T-helper 1 cell treated with Interleukin-12 subunit alpha and Interleukin-12 subunit beta and Interleukin-4 antibody, amounts not matched to agents 30 ng/mL and 1 ng/mL, for 36 hours (primary cell): ENCODE results near the gene PRM3. TPM values are rescaled to one million over a fixed set of nuclear protein-coding genes. Genes with fewer than 3 reads are reported as not detected.
"Not testable (repeated sequence)": the region's sequence is repeated elsewhere in the genome, so short reads cannot be mapped to it uniquely, and the experiment has no call there.

Experiments used
- intact Hi-C: fragments of 100-400 bp; cut with micrococcal nuclease; formaldehyde crosslinking; loops from one replicate; pipeline ENCODE4 v1.15.1; 2024
- total RNA-seq: library from RNA; stranded (reverse); gene quantifications from 2 replicates; pipeline ENCODE4 v1.2.3, GENCODE V29; 2022

The PRM3 gene
- total RNA-seq, 1 donor from 2014 or later, result not detected

DNA sequence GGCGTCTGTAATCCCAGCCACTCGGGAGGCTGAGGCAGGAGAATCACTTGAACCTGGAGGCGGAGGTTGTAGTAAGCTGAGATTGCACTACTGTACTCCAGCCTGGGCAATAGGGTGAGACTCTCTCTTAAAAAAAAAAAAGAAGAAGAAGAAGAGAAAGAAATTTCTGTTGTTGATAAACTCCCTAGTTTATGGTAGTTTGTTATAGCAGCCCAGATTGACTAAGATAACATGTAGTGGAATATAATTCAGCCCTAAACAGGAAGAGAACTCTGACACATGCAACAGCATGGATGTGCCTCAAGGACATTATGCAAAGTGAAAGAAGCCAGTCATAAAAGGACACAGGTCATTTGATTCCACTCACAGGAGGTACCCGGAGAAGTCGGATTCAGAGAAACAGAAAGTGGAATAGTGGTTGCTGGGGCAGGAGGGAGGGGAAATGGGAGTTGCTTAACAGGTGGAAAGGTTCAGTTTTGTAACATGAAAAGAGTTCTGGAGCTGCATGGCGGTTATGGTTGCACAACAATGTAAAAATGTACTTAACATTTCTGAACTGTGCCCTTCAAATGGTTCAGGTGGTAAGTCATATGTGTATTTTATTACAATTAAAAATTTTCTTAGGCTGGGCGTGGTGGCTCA, 33.7 kb upstream of the PRM3 start:
- intact Hi-C loops, result no loop called here

- intact Hi-C loops, result no loop called here
Observed at GRCh38 chr16:11306381-11306780, 33.0 kb upstream of the PRM3 start.

- intact Hi-C loops, result no loop called here
Observed at GRCh38 chr16:11303405-11304138, 30.1 kb upstream of the PRM3 start.

- intact Hi-C loops, result no loop called here
Observed at GRCh38 chr16:11302977-11303376, 29.5 kb upstream of the PRM3 start.

DNA sequence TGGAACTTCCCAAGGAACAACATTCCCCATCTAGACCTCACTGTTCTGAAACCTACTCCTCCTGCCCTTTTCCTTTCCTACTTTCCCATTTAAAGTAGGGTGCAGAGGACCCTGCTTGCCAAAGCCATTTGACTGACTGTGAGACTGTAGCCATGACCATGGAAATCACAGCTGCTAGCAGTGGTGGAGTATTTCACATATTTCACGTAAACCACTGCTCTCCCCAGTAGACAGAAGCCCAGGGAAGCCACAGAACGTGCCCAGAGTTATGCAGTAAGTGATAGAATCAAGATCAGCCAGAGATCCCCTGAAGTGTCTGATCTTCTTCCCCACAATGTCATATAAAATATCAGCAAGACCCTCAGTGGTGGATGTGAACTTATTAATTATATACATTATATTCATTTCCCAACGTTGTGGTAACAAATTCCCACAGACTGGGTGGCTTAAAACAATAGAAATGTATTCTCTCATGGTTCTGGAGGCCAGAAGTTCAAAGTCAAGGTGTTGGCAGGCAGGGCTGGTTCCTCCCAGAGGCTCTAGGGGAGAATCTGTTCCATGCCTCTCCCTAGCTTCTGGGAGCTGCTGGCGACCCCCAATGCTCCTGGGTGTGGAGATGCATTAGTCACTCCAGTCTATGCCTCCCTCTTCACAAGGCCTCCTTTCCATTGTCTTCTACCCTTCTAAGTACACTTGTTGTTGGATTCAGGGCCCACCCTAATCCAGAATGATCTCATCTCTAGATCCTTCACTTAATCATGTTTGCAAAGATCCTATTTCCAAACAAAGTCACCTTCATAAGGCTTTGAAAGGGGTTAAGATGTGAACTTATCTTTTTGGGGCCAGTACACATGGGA, 28.4 kb upstream of the PRM3 start:
- intact Hi-C loops, result no loop called here

- intact Hi-C loops, result no loop called here
Observed at GRCh38 chr16:11300560-11300892, 27.1 kb upstream of the PRM3 start.

- intact Hi-C loops, result no loop called here
Observed at GRCh38 chr16:11299865-11300559, 26.6 kb upstream of the PRM3 start.

GRCh38 chr16:11298950-11299547, 25.6 kb upstream of the PRM3 start:
- intact Hi-C loops, result not testable (repeated sequence)

DNA sequence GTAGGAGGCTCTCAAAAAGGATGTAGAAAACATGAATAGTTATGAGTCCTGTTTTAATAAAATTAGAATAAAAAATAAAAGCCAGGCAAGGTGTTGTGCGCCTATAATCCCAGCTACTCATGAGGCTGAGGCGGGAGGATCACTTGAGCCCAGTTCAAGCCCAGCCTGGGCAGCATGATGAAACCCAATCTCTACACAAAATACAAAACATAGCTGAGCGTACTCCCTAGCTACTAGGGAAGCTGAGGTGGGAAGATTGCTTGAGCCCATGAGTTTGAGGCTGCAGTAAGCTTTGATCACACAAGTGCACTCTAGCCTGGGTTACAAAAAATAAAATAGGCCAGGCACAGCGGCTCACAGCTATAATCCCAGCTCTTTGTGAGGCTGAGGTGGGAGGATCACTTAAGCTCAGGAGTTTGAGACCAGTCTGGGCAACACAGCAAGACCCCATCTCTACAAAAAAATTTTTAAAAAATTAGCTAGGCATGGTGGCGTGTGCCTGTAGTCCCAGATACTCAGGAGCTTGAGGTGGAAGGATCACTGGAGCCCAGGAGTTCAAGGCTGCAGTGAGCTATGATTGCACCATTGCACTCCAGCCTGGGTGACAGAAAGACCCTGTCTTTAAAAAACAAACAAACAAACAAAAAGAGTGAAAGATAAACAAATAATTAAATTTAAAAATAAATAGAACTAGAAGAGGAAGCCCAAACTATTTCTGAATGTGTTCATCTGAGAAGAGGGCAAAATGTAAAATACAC, 24.9 kb upstream of the PRM3 start:
- intact Hi-C loops, result no loop called here

- intact Hi-C loops, result loop anchor here (1.0 kb wide), 5 partner anchors 14 to 57 kb away; partner anchors contain the start of gene RMI2
Observed at GRCh38 chr16:11297492-11298142, 24.2 kb upstream of the PRM3 start.

DNA sequence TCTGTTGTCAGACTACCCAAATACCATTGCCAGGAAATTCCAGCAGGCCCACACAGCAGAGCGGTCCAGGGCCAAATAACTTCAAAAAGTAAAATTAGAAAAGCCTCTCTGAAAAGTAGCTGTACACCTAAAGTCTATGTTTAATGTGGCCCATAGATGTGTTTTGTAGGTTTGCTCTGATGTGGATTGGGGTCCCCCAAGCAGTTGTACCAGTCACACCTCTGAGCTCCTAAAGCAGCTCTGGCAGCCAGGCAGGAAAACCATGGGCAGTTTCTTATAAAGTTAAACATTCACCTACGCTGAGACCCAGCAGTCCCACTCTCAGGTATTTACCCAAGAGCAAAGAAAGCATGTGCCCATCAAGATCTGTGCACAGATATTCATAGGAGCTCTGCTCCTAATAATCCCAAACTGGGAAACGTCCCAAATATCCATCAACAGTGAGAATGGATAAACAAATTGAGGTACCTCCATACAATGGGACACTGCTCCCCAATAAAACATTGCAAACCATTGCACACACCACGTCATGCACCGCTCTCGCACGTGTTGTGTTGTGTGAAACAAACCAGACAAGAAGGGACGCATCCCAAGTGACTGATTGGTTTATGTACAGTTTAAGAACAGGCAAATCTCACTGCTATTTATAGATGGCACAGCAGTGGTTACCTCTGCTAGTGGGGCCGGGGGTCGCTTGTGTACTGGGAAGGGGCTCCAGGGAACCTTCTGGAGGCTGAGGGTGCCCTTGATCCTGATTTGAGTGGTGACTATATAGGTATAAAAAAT, 23.5 kb upstream of the PRM3 start:
- intact Hi-C loops, result loop anchor here (1.0 kb wide), 5 partner anchors 14 to 57 kb away; partner anchors contain the start of gene RMI2

DNA sequence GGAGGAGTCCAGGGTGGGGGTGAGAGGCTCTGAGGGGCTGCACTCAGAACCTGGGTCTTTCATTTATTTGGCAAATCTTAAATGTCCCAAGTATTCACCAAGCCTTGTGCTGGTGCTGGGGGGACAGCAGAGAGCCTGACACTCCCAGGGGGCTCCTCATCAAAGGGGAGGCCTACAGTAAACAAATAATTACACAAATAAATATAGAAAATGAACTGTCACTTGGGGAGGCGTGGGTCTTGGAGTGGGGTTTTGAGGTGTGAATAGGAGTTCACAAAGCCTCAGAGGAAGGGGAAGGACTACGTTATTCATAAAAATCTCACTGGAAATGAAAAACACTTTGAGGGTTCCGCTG, 22.9 kb upstream of the PRM3 start:
- intact Hi-C loops, result no loop called here

DNA sequence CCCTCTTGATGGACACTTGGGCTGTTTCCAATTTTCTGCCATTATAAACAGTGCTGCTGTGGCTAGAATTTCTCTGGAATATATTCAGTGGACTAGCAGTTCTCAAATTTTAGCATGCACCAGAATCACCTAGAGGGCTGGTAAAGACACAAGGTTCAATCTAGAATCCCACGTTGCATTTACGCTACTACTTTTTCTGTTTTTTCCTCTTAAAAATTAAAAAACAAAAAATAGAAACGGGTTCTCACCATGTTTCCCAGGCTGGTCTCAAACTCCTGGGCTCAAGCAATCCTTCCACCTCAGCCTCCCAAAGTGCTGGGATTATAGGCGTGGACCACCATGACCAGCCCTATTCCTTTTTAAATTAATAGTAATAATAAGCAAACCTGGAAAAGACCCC, 22.2 kb upstream of the PRM3 start:
- intact Hi-C loops, result no loop called here

DNA sequence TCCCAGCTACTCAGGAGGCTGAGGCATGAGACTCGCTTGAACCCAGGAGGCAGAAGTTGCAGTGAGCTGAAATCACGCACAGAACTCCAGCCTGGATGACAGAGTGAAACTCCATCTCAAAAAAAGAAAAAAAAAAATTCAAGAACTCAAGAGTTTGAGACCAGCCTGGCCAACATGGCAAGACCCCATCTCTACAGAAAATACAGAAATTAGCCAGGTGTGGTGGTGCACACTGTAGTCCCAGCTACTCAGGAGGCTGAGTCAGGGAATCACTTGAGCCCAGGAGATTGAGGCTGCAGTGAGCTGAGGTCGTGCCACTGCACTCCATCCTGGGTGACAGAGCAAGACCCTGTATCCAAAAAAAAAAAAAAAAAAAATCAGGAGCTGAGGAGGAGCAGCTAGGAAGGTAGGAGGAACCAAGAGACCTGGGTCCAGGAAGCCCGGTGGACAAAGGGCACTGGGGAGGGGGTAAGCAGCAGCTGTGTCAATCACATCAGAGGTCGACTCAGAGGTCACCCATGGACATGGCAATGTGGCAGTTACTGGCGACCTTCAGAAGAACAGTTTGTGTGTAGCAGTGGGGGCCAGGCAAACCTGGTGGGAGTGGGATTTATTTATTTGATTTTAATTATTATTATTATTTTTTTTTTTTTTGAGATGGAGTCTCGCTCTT, 18.8 kb upstream of the PRM3 start:
- intact Hi-C loops, result no loop called here

DNA sequence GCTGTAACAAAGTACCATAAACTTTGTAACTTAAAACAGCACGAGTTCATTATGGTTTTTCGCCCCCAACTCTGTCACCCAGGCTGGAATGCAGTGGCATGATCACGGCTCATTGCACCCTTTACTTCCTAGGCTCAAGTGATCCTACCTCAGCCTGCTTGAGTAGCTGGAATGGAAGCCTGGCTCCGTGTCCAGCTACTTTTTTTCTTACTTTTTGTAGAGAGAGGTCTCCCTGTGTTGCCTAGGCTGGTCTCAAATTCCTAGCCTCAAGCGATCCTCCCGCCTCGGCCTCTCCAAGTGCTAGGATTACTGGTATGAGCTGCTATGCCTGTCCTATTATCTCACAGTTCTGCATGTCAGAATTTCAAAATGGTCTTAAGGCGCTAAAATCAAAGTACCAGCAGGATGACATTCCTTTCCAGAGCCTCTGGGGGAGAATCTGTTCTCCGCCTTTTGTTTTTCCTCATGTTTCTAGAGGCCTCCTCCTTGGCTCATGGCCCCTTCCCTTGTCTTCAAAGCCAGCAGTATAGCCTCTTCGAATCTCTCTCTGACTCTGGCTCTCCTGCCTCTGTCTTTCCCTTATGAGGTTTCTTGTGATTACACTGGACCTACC, 17.8 kb upstream of the PRM3 start:
- intact Hi-C loops, result no loop called here

GRCh38 chr16:11290102-11290893, 16.9 kb upstream of the PRM3 start:
- intact Hi-C loops, result no loop called here

DNA sequence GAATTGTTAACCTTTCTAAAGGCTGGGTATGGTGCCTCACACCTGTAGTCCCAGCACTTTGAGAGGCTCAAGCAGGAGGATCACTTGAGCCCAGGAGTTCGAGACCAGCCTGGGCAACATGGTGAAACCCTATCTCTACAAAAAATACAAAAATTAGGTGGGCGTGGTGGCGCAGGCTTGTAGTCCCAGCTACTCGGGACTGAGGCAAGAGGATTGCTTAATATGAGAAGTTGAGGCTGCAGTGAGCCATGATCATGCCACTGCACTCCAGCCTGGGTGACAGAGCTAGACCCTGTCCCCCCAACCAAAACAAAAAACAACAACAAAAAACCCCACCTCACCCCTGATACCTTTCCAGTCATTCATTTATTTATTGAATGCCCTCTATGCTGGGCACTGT, 16.3 kb upstream of the PRM3 start:
- intact Hi-C loops, result not testable (repeated sequence)
